ENCODE measurements around the gene PDLIM5.
"Not testable (repeated sequence)": the region's sequence is repeated elsewhere in the genome, so short reads cannot be mapped to it uniquely, and the experiment has no call there.

PDLIM5 gene

GRCh38 chr4:94478805-94479204 is 27.1 kb downstream of the PDLIM5 start:
- 74% methylated on average over 3 of the region's 3 CpGs for WGBS
- not testable (repeated sequence) for H3K27me3 ChIP-seq (ENCODE audit: insufficient read depth, low read length); H3K9me3 ChIP-seq (ENCODE audit: insufficient read depth, low read depth, low read length); H3K4me3 ChIP-seq (ENCODE audit: low read length); H3K9ac ChIP-seq (ENCODE audit: low read depth, low read length); H3K36me3 ChIP-seq (ENCODE audit: insufficient read depth, low read length); H3K27ac ChIP-seq (ENCODE audit: low read depth, low read length)
- H3K4me1 ChIP-seq (ENCODE audit: insufficient read depth, low read length): peaks cover 37% of the 10 kb centered on the region

GRCh38 chr4:94479358-94480141 is 27.8 kb downstream of the PDLIM5 start:
- Histone ChIP-seq H3K9ac (ENCODE audit: low read depth, low read length) (no peak overlapping the region), H3K27ac (ENCODE audit: low read depth, low read length) (no peak overlapping the region), H3K4me1 (ENCODE audit: insufficient read depth, low read length) (peaks cover 36% of the 10 kb centered on the region), H3K4me3 (ENCODE audit: low read length) (no peak overlapping the region), H3K27me3 (ENCODE audit: insufficient read depth, low read length) (no peaks in the 10 kb centered on the region), H3K36me3 (ENCODE audit: insufficient read depth, low read length) (no peaks in the 10 kb centered on the region), H3K9me3 (ENCODE audit: insufficient read depth, low read depth, low read length) (no peaks in the 10 kb centered on the region)
- WGBS: 92% methylated on average over 3 of the region's 5 CpGs

- 84% methylated on average over 1 of the region's 2 CpGs for WGBS
- Histone ChIP-seq H3K36me3 (ENCODE audit: insufficient read depth, low read length) (no peaks in the 10 kb centered on the region), H3K9me3 (ENCODE audit: insufficient read depth, low read depth, low read length) (no peaks in the 10 kb centered on the region), H3K27me3 (ENCODE audit: insufficient read depth, low read length) (no peaks in the 10 kb centered on the region), H3K4me1 (ENCODE audit: insufficient read depth, low read length) (peaks cover 27% of the 10 kb centered on the region), H3K27ac (ENCODE audit: low read depth, low read length) (no peak overlapping the region), H3K4me3 (ENCODE audit: low read length) (no peak overlapping the region), H3K9ac (ENCODE audit: low read depth, low read length) (no peak overlapping the region)
Observed at GRCh38 chr4:94480362-94480951, 28.7 kb downstream of the PDLIM5 start.

GRCh38 chr4:94483895-94484294 is 32.2 kb downstream of the PDLIM5 start:
- Histone ChIP-seq H3K27me3 (ENCODE audit: insufficient read depth, low read length) (no peaks in the 10 kb centered on the region), H3K9me3 (ENCODE audit: insufficient read depth, low read depth, low read length) (no peaks in the 10 kb centered on the region), H3K4me1 (ENCODE audit: insufficient read depth, low read length) (peaks cover 9% of the 10 kb centered on the region), H3K36me3 (ENCODE audit: insufficient read depth, low read length) (no peaks in the 10 kb centered on the region), H3K4me3 (ENCODE audit: low read length) (no peak overlapping the region), H3K27ac (ENCODE audit: low read depth, low read length) (no peak overlapping the region), H3K9ac (ENCODE audit: low read depth, low read length) (no peak overlapping the region)
- WGBS: 95% methylated on average over 4 of the region's 4 CpGs

- no peak overlapping the region for H3K9ac ChIP-seq (ENCODE audit: low read depth, low read length)
- H3K9me3 ChIP-seq (ENCODE audit: insufficient read depth, low read depth, low read length): no peaks in the 10 kb centered on the region
- H3K27me3 ChIP-seq (ENCODE audit: insufficient read depth, low read length): no peaks in the 10 kb centered on the region
- no peak overlapping the region for H3K4me3 ChIP-seq (ENCODE audit: low read length)
- WGBS: 98% methylated on average over 2 of the region's 2 CpGs
- H3K36me3 ChIP-seq (ENCODE audit: insufficient read depth, low read length): no peaks in the 10 kb centered on the region
- H3K27ac ChIP-seq (ENCODE audit: low read depth, low read length): no peak overlapping the region
- peaks cover 9% of the 10 kb centered on the region for H3K4me1 ChIP-seq (ENCODE audit: insufficient read depth, low read length)
Observed at GRCh38 chr4:94484818-94485217, 33.1 kb downstream of the PDLIM5 start.

- no peak overlapping the region for H3K27ac ChIP-seq (ENCODE audit: low read depth, low read length)
- no peaks in the 10 kb centered on the region for H3K9me3 ChIP-seq (ENCODE audit: insufficient read depth, low read depth, low read length)
- peaks cover 3% of the 10 kb centered on the region; the same call in 1 of the 2 replicates for H3K4me1 ChIP-seq (ENCODE audit: insufficient read depth, low read length)
- H3K4me3 ChIP-seq (ENCODE audit: low read length): no peak overlapping the region
- WGBS: 80% methylated on average over 2 of the region's 2 CpGs
- no peaks in the 10 kb centered on the region for H3K36me3 ChIP-seq (ENCODE audit: insufficient read depth, low read length)
- H3K27me3 ChIP-seq (ENCODE audit: insufficient read depth, low read length): no peaks in the 10 kb centered on the region
- no peak overlapping the region for H3K9ac ChIP-seq (ENCODE audit: low read depth, low read length)
Observed at GRCh38 chr4:94486372-94486801, 34.6 kb downstream of the PDLIM5 start.

- no peak overlapping the region for H3K4me3 ChIP-seq (ENCODE audit: low read length)
- H3K4me1 ChIP-seq (ENCODE audit: insufficient read depth, low read length): peaks cover 3% of the 10 kb centered on the region; the same call in 1 of the 2 replicates
- H3K36me3 ChIP-seq (ENCODE audit: insufficient read depth, low read length): no peaks in the 10 kb centered on the region
- H3K9me3 ChIP-seq (ENCODE audit: insufficient read depth, low read depth, low read length): no peaks in the 10 kb centered on the region
- WGBS: 92% methylated on average over 4 of the region's 4 CpGs
- H3K27ac ChIP-seq (ENCODE audit: low read depth, low read length): no peak overlapping the region
- H3K27me3 ChIP-seq (ENCODE audit: insufficient read depth, low read length): no peaks in the 10 kb centered on the region
- no peak overlapping the region for H3K9ac ChIP-seq (ENCODE audit: low read depth, low read length)
Observed at GRCh38 chr4:94488670-94489069, 36.9 kb downstream of the PDLIM5 start.

- Histone ChIP-seq H3K9ac (ENCODE audit: low read depth, low read length) (no peak overlapping the region), H3K4me1 (ENCODE audit: insufficient read depth, low read length) (peaks cover 3% of the 10 kb centered on the region; the same call in 1 of the 2 replicates)
- WGBS: 95% methylated on average over 3 of the region's 3 CpGs
Observed at GRCh38 chr4:94489098-94489497, 37.4 kb downstream of the PDLIM5 start.

GRCh38 chr4:94490437-94490836 is 38.7 kb downstream of the PDLIM5 start:
- no peaks in the 10 kb centered on the region for H3K27me3 ChIP-seq (ENCODE audit: insufficient read depth, low read length)
- no peaks in the 10 kb centered on the region for H3K36me3 ChIP-seq (ENCODE audit: insufficient read depth, low read length)
- H3K27ac ChIP-seq (ENCODE audit: low read depth, low read length): no peak overlapping the region
- no peak overlapping the region for H3K9ac ChIP-seq (ENCODE audit: low read depth, low read length)
- H3K4me1 ChIP-seq (ENCODE audit: insufficient read depth, low read length): peaks cover 3% of the 10 kb centered on the region; the same call in 1 of the 2 replicates
- WGBS: no CpG with 5 or more reads among the region's 1 CpG
- H3K4me3 ChIP-seq (ENCODE audit: low read length): no peak overlapping the region
- H3K9me3 ChIP-seq (ENCODE audit: insufficient read depth, low read depth, low read length): no peaks in the 10 kb centered on the region

More at GRCh38 chr4:94489098-94489497, 37.4 kb downstream of the PDLIM5 start:
- H3K36me3 ChIP-seq (ENCODE audit: insufficient read depth, low read length): no peaks in the 10 kb centered on the region
- no peaks in the 10 kb centered on the region for H3K9me3 ChIP-seq (ENCODE audit: insufficient read depth, low read depth, low read length)
- no peak overlapping the region for H3K27ac ChIP-seq (ENCODE audit: low read depth, low read length)
- no peak overlapping the region for H3K4me3 ChIP-seq (ENCODE audit: low read length)
- H3K27me3 ChIP-seq (ENCODE audit: insufficient read depth, low read length): no peaks in the 10 kb centered on the region

- no peak overlapping the region for H3K4me3 ChIP-seq (ENCODE audit: low read length)
- 100% methylated on average over 1 of the region's 2 CpGs for WGBS
- H3K9me3 ChIP-seq (ENCODE audit: insufficient read depth, low read depth, low read length): no peaks in the 10 kb centered on the region
- no peaks in the 10 kb centered on the region for H3K27me3 ChIP-seq (ENCODE audit: insufficient read depth, low read length)
- peaks cover 3% of the 10 kb centered on the region; the same call in 1 of the 2 replicates for H3K4me1 ChIP-seq (ENCODE audit: insufficient read depth, low read length)
- H3K36me3 ChIP-seq (ENCODE audit: insufficient read depth, low read length): no peaks in the 10 kb centered on the region
- H3K27ac ChIP-seq (ENCODE audit: low read depth, low read length): no peak overlapping the region
- no peak overlapping the region for H3K9ac ChIP-seq (ENCODE audit: low read depth, low read length)
Observed at GRCh38 chr4:94491322-94491721, 39.6 kb downstream of the PDLIM5 start.

- no peak overlapping the region for H3K27ac ChIP-seq (ENCODE audit: low read depth, low read length)
- no peaks in the 10 kb centered on the region for H3K4me1 ChIP-seq (ENCODE audit: insufficient read depth, low read length)
- WGBS: 93% methylated on average over 2 of the region's 2 CpGs
- no peak overlapping the region for H3K9ac ChIP-seq (ENCODE audit: low read depth, low read length)
- no peaks in the 10 kb centered on the region for H3K36me3 ChIP-seq (ENCODE audit: insufficient read depth, low read length)
- H3K27me3 ChIP-seq (ENCODE audit: insufficient read depth, low read length): no peaks in the 10 kb centered on the region
- H3K9me3 ChIP-seq (ENCODE audit: insufficient read depth, low read depth, low read length): peaks cover 9% of the 10 kb centered on the region; the same call in 1 of the 2 replicates
- no peak overlapping the region for H3K4me3 ChIP-seq (ENCODE audit: low read length)
Observed at GRCh38 chr4:94495408-94495807, 43.7 kb downstream of the PDLIM5 start.

All from HUES64 (cell line).